Caco-2 (cell line): ENCODE results near the gene RPN2. TPM values are rescaled to one million over a fixed set of nuclear protein-coding genes. Genes with fewer than 3 reads are reported as not detected.

Experiments
- BruUV-seq: library from RNA; stranded (reverse); fragments of 400-500 nt; replicated peaks from 2 replicates; lab custom pipeline; 2021; lab: Mats Ljungman, UMichigan
- CTCF ChIA-PET: fragments of 300-600 bp; sonication (Branson Sonifier 250); formaldehyde crosslinking; loops from one replicate; lab custom pipeline; 2022; ENCODE audit warnings: antibody characterized with exemption; lab: Charles Lee
- POLR2A ChIA-PET: fragments of 300-600 bp; sonication (Branson Sonifier 250); formaldehyde crosslinking; loops from one replicate; lab custom pipeline; 2022; ENCODE audit warnings: antibody characterized with exemption; lab: Charles Lee
- DNase-seq, 2 experiments: peaks; one replicate each; pipeline versions ENCODE4 v3.0.0 to v3.0.0-alpha.2; 2020 to 2022
- H3K27me3 ChIP-seq: replicated peaks from 2 replicates; pipeline ENCODE4 v1.6.0; 2011; ENCODE audit warnings: low read length; ENCODE audit not compliant: control insufficient read depth, insufficient read depth
- H3K36me3 ChIP-seq: 2 replicates; pipeline ENCODE4 v1.5.1; 2011; ENCODE audit warnings: low read length; ENCODE audit not compliant: control insufficient read depth, insufficient read depth
- H3K4me1 ChIP-seq: fragments of 250-450 bp; sonication (Bioruptor Pico); 2 replicates; pipeline ENCODE4 v1.5.1; 2020; ENCODE audit warnings: mild to moderate bottlenecking
- H3K4me3 ChIP-seq: 2 replicates; pipeline ENCODE4 v1.5.1; 2011; ENCODE audit warnings: low read depth, mild to moderate bottlenecking, control low read depth, low read length
- H3K9me3 ChIP-seq: fragments of 250-450 bp; sonication (Bioruptor Pico); 2 replicates; pipeline ENCODE4 v1.5.1; 2020; ENCODE audit warnings: mild to moderate bottlenecking, moderate library complexity
- H3K27ac Mint-ChIP-seq: one replicate; pipeline ENCODE4 v1.8.0; 2022; ENCODE audit warnings: mixed read lengths; ENCODE audit not compliant: unreplicated experiment
- H3K27me3 Mint-ChIP-seq: one replicate; pipeline ENCODE4 v1.8.0; 2022; ENCODE audit warnings: mixed read lengths; ENCODE audit not compliant: insufficient read depth, unreplicated experiment
- H3K36me3 Mint-ChIP-seq: one replicate; pipeline ENCODE4 v1.8.0; 2022; ENCODE audit warnings: mild to moderate bottlenecking, mixed read lengths; ENCODE audit not compliant: insufficient read depth, unreplicated experiment
- H3K4me1 Mint-ChIP-seq: one replicate; pipeline ENCODE4 v1.8.0; 2022; ENCODE audit warnings: low read depth, mixed read lengths; ENCODE audit not compliant: unreplicated experiment
- H3K4me3 Mint-ChIP-seq: one replicate; pipeline ENCODE4 v1.8.0; 2022; ENCODE audit warnings: mild to moderate bottlenecking, moderate library complexity, mixed read lengths; ENCODE audit not compliant: unreplicated experiment
- H3K9me3 Mint-ChIP-seq: one replicate; pipeline ENCODE4 v1.8.0; 2022; ENCODE audit warnings: mixed read lengths; ENCODE audit not compliant: unreplicated experiment
- CTCF ChIP-seq, 2 experiments: fragments of 200-600 bp in 1 of 2; IDR thresholded peaks; 1 replicate in 1 of 2; 2 replicates in 1 of 2; pipeline versions ENCODE4 v1.5.1 to v1.8.0; 2011 to 2022; ENCODE audit warnings: antibody characterized with exemption in 1 of 2, control low read depth in 1 of 2, inconsistent platforms in 1 of 2, low read depth in 1 of 2, low read length in 1 of 2, mild to moderate bottlenecking in 1 of 2, moderate library complexity in 1 of 2; ENCODE audit not compliant: insufficient read depth in 1 of 2, severe bottlenecking in 1 of 2, unreplicated experiment in 1 of 2
- intact Hi-C: fragments of 100-400 bp; cut with micrococcal nuclease; formaldehyde crosslinking; loops from one replicate; pipeline ENCODE4 v1.10.0; 2022; ENCODE audit not compliant: unreplicated experiment
- total RNA-seq: library from RNA; stranded (reverse); gene quantifications from 2 replicates; pipeline ENCODE4 v1.2.3, GENCODE V29; 2022

Gene RPN2
- total RNA-seq, 1 experiment from 2014 or later: 838 TPM

GRCh38 chr20:37247547-37247946, 68.4 kb downstream of the RPN2 start:
- DNase-seq: no peak
- H3K4me1 Mint-ChIP-seq: no peaks in the 10 kb centered on the region
- H3K27ac Mint-ChIP-seq: no peak overlapping the region
- intact Hi-C loops: no loop called here
- no peak overlapping the region for H3K4me3 Mint-ChIP-seq
- peaks cover 55% of the 10 kb centered on the region for H3K36me3 Mint-ChIP-seq
- no peaks in the 10 kb centered on the region for H3K9me3 Mint-ChIP-seq
- H3K4me1 ChIP-seq: no peaks in the 10 kb centered on the region
- TF ChIP-seq CTCF (IDR thresholded peaks at IDR 0.05; ENCODE audit: insufficient read depth in 1 of 2, low read depth in 1 of 2, low read length in 1 of 2, severe bottlenecking in 1 of 2, unreplicated experiment in 1 of 2): no peak
- no peaks in the 10 kb centered on the region for H3K27me3 ChIP-seq
- POLR2A ChIA-PET: no interaction called here
- no TSS peak for BruUV-seq
- CTCF ChIA-PET: interaction anchor here (0.7 to 1.3 kb wide), 3 partner anchors 10 to 27 kb away, joined by 3 to 6 read pairs (median 3); no protein-coding TSS in a partner anchor
- no peaks in the 10 kb centered on the region for H3K9me3 ChIP-seq
- H3K27me3 Mint-ChIP-seq: no peaks in the 10 kb centered on the region
- no peak overlapping the region for H3K4me3 ChIP-seq
- H3K36me3 ChIP-seq: 0 out of 2 replicates have a peak, but pooled peaks cover 3% of the 10 kb centered on the region

GRCh38 chr20:37249304-37249703, 70.2 kb downstream of the RPN2 start:
- Mint-ChIP-seq H3K9me3 (no peaks in the 10 kb centered on the region), H3K4me1 (no peaks in the 10 kb centered on the region), H3K36me3 (peaks cover 39% of the 10 kb centered on the region), H3K27me3 (no peaks in the 10 kb centered on the region), H3K4me3 (no peak overlapping the region), H3K27ac (no peak overlapping the region)
- Histone ChIP-seq H3K36me3 (no peaks in the 10 kb centered on the region), H3K27me3 (no peaks in the 10 kb centered on the region), H3K9me3 (no peaks in the 10 kb centered on the region), H3K4me1 (no peaks in the 10 kb centered on the region), H3K4me3 (no peak overlapping the region)
- BruUV-seq: no TSS peak
- DNase-seq: no peak
- POLR2A ChIA-PET: no interaction called here
- TF ChIP-seq CTCF (IDR thresholded peaks at IDR 0.05; ENCODE audit: insufficient read depth in 1 of 2, low read depth in 1 of 2, low read length in 1 of 2, severe bottlenecking in 1 of 2, unreplicated experiment in 1 of 2): no peak
- intact Hi-C loops: no loop called here
- CTCF ChIA-PET: interaction anchor here (0.6 kb wide), 1 partner anchor 57 kb away, joined by 4 read pairs; no protein-coding TSS in a partner anchor

- Histone ChIP-seq H3K36me3 (no peaks in the 10 kb centered on the region), H3K27me3 (no peaks in the 10 kb centered on the region; the same call in 1 of the 2 replicates), H3K4me3 (no peak overlapping the region), H3K4me1 (no peaks in the 10 kb centered on the region), H3K9me3 (no peaks in the 10 kb centered on the region)
- intact Hi-C loops: no loop called here
- Mint-ChIP-seq H3K9me3 (no peaks in the 10 kb centered on the region), H3K27me3 (no peaks in the 10 kb centered on the region), H3K27ac (no peak overlapping the region), H3K4me1 (no peaks in the 10 kb centered on the region), H3K36me3 (peaks cover 22% of the 10 kb centered on the region), H3K4me3 (no peak overlapping the region)
- no peak for DNase-seq
- POLR2A ChIA-PET: no interaction called here
- CTCF ChIA-PET: no interaction called here
- TF ChIP-seq CTCF (IDR thresholded peaks at IDR 0.05; ENCODE audit: insufficient read depth in 1 of 2, low read depth in 1 of 2, low read length in 1 of 2, severe bottlenecking in 1 of 2, unreplicated experiment in 1 of 2): no peak
- no TSS peak for BruUV-seq
Measured at GRCh38 chr20:37251825-37252477, 72.8 kb downstream of the RPN2 start.
